SJCRH30 (cell line): ENCODE measurements around the gene MOGAT2. TPM values are rescaled to one million over a fixed set of nuclear protein-coding genes. Genes with fewer than 3 reads are reported as not detected.
A peak's percentile ranks its signal among the peaks of the same experiment; 100 is the strongest.
"Not testable (repeated sequence)": the region's sequence is repeated elsewhere in the genome, so short reads cannot be mapped to it uniquely, and the experiment has no call there.

Experiments used
- DNase-seq, 2 experiments: peaks; one replicate each; pipeline ENCODE4 v3.0.0-alpha.2; 2015 to 2020
- H3K27ac ChIP-seq: fragments of 250-450 bp; sonication (Bioruptor Pico); 2 replicates; pipeline ENCODE4 v1.5.1; 2020; ENCODE audit warnings: mild to moderate bottlenecking, moderate library complexity
- H3K27me3 ChIP-seq: fragments of 250-450 bp; sonication (Bioruptor Pico); 2 replicates; pipeline ENCODE4 v1.5.1; 2020; ENCODE audit warnings: mild to moderate bottlenecking, moderate library complexity
- H3K36me3 ChIP-seq: fragments of 250-450 bp; sonication (Bioruptor Pico); 2 replicates; pipeline ENCODE4 v1.5.1; 2020; ENCODE audit warnings: mild to moderate bottlenecking, moderate library complexity
- H3K4me1 ChIP-seq: fragments of 250-450 bp; sonication (Bioruptor Pico); 2 replicates; pipeline ENCODE4 v1.5.1; 2020; ENCODE audit warnings: mild to moderate bottlenecking, moderate library complexity
- H3K4me3 ChIP-seq: fragments of 250-450 bp; sonication (Bioruptor Pico); 2 replicates; pipeline ENCODE4 v1.5.1; 2020; ENCODE audit warnings: mild to moderate bottlenecking, moderate library complexity
- H3K9me3 ChIP-seq: fragments of 250-450 bp; sonication (Bioruptor Pico); replicated peaks from 2 replicates; pipeline ENCODE4 v1.5.1; 2020; ENCODE audit warnings: mild to moderate bottlenecking, moderate library complexity
- total RNA-seq: library from RNA; depleted of rRNA; stranded (reverse); fragments of >200 nt; shearing (Covaris generic); gene quantifications from 2 replicates; pipeline ENCODE4 v1.2.3, GENCODE V29; 2014

Gene MOGAT2
- total RNA-seq, 1 experiment from 2014 or later: not detected

DNA sequence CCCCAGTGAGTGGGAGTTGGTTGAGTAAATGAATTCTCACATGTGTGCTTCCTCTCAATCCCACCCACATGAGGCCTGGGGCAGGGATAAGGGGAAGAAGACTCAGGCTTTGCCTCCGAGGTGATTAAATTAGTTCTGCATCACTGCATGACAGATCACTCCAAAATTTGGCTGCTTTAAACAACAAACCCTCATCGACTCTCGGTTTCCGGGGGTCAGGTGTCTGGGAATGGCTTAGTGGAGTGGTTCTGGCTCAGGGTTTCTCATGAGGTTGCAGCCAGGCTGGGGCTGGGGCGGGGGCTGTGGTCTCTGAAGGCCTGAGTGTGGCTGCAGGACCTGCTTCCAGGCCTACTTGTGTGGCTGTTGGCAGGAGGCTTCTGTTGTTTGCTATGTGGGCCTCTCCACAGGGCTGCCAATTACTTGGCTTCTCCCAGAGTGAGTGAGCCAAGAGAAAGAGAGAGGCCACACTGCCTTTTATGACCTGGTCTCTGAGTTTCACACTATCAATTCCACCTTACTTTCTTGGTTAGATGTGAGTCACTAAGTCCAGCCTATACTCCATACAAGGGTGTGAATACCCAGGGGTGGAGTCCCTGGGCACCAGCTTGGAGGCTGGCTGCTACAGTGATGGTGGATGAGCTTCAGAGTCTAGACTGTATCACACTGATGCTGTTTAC lies 15.9 kb downstream of the MOGAT2 start:
- Histone ChIP-seq H3K27me3 (no peaks in the 10 kb centered on the region), H3K9me3 (no peaks in the 10 kb centered on the region), H3K36me3 (no peaks in the 10 kb centered on the region), H3K27ac (peak overlapping the region; percentile 89), H3K4me1 (peaks cover 29% of the 10 kb centered on the region), H3K4me3 (no peak overlapping the region)
- peak; percentile 90 to 95 for DNase-seq

DNA sequence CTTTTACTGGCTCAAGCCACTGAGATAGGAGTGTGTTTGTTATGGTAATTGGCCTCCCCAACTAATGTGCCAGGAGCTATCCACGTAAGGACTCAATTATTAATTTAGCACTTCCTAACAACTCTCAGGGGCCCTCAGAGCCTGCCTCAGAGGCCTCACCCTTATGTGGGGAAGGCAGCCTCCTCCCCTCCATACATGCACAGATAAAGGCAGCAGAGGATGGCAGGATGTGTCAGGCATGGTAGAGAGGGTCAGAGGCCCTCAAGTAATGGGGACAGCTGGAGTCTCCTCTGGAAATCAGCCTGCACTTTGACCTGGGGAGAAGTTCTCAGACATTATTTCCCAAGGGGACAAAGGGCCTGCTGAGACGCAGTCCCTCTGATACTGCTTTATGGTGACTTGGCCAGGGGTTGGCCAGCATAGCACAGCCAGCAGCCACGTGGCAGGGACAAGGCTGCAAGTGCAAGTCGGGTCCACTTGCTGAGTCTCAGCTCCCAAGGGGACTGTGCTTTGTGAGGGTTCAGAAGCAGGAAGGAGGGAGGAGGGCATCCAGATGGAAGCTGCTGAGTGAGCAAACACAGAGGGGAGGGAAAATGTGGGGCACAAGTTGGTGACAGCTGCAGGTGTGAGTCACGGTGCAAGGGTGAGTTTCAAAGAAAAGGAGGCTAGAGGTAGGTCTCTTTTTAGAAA lies 17.0 kb downstream of the MOGAT2 start:
- Histone ChIP-seq H3K36me3 (no peaks in the 10 kb centered on the region), H3K27ac (peak overlapping the region; percentile 89), H3K4me1 (peaks cover 33% of the 10 kb centered on the region), H3K4me3 (no peak overlapping the region), H3K27me3 (no peaks in the 10 kb centered on the region), H3K9me3 (no peaks in the 10 kb centered on the region)
- peak; percentile 58 to 74 for DNase-seq

DNA sequence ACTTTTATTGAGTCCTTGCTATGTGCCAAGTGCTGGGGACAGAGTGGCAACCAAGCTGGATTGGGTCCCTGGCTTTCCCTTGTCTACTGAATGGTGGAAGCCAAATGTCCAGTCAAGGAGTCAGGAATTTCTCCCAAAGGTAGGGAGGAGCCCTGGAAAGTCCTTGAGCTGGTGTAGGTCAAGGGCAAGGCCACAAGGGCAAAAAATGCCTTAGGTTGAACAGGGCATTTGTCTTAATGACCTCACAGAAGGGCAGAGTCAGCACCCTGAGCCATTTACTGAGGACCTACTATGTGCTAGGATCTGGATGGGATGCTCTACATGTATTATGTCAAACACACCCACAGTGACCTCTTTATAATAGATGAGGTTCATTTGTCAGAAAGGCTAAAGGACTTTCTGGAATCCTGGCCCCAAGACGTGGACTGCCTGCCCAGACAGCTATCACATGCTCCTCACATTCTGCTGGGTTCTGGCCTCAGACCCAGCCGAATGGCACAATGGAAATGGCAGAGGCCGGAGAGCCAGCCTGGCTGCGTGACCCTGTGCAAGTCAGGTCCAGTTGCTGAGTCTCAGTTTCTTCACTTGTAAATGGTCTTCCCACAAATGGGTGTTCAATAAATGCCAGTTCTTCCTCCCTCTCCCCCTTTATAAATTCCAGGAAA lies 17.7 kb downstream of the MOGAT2 start:
- H3K4me1 ChIP-seq: peaks cover 40% of the 10 kb centered on the region
- no peak for DNase-seq
- H3K4me3 ChIP-seq: no peak overlapping the region
- peak overlapping the region; percentile 89 for H3K27ac ChIP-seq
- H3K27me3 ChIP-seq: no peaks in the 10 kb centered on the region
- H3K9me3 ChIP-seq: no peaks in the 10 kb centered on the region
- H3K36me3 ChIP-seq: no peaks in the 10 kb centered on the region

DNA sequence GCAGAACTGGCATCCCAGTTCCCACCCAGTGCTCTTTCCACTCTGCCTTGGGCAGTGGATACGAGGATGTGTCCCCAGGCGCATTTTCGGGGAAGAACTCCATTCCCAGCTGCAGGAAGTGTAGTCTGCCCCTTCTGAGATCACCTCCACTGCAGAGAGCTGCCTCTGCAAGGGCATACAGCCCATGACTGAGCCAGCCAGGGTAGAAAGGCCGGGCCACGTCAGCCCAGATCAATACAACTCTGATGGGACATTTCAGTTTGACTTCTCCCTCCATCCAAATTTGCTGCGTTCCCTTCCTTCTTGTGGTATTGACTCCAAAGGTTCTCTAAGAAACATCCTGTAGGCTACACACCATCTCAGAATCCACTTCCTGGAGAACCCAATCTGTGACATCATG lies 19.7 kb downstream of the MOGAT2 start:
- Histone ChIP-seq H3K9me3 (no peaks in the 10 kb centered on the region), H3K4me1 (peaks cover 48% of the 10 kb centered on the region), H3K27me3 (no peaks in the 10 kb centered on the region), H3K4me3 (no peak overlapping the region), H3K27ac (no peak overlapping the region), H3K36me3 (no peaks in the 10 kb centered on the region)
- DNase-seq: no peak

DNA sequence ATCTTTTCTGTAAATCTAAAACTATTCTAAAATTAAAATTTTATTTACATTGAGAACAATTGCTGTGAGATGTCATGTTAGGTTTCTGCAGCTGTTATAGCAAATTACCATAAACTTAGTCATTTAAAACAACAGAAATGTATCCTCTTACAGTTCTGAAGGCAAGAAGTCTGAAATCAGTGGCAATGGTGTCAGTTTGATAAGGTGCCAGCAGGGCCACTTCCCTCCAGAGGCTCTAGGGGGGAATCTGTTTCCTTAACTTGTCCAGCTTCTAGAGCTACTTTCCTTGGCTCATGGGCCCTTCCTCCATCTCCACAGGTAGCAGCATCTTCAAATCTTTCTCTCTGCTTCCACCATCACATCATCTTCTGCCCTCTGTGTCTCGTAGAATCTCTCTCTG lies 23.0 kb downstream of the MOGAT2 start:
- Histone ChIP-seq H3K27ac (peak overlapping the region; percentile 63), H3K4me3 (no peak overlapping the region), H3K9me3 (no peaks in the 10 kb centered on the region), H3K4me1 (peaks cover 19% of the 10 kb centered on the region), H3K36me3 (no peaks in the 10 kb centered on the region), H3K27me3 (no peaks in the 10 kb centered on the region)
- peak; percentile 29 to 58 for DNase-seq

DNA sequence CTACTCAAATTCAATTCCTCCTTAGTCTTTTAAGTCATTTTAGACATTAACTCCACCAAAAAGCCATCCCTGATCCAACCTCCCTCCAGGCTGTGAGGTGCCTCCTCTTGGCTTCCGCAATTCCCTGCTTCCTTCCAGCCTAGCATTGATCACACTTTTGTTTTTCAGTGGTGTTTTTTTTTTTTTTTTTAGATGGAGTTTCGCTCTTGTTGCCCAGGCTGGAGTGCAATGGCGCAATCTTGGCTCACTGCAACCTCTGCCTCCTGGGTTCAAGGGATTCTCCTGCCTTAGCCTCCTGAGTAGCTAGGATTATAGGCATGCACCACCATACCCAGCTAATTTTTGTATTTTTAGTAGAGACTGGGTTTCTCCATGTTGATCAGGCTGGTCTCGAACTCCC lies 25.5 kb downstream of the MOGAT2 start:
- not testable (repeated sequence) for H3K36me3 ChIP-seq, H3K4me3 ChIP-seq, DNase-seq, H3K27ac ChIP-seq, H3K9me3 ChIP-seq, H3K27me3 ChIP-seq
- peaks cover 19% of the 10 kb centered on the region for H3K4me1 ChIP-seq

DNA sequence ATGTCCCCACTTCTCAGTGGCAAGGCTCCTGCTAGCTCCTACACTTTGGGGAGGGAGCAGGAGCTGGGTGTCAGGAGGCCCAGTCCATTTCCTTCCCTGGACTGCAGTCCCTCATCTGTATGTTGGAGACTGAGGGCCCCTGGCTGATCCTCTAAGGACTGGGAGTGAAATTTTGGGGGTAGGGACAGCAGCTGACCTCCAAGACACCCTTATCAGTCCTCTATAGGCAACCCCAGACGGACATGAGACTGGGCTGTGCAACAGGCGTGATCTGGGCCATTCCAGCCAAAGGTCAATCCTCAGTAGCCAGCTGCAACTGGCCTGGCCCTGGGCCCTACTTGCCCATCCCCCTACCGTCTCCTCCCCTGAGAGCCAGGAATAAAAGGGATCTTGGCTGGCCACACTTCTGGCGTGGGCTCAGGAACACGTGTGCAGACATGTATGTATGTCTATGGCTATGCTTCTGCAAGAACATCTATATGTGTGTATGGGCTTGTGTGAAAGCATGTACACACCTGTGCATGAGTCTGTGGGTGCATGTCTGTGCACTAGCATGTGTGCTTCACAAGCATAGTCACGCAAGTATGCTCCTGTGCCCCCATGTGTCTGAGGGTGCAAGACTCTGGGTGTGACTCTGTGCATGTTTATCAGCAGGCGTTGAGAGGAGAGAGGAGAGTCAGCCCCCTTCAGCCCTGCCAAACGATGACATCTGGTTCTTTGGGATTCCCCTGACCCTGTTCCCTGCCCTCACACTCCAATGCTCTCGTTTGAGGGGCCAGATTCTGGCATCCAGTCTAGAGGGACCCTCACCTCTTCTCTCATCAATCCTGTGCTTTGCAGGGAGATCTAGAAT lies 26.3 kb downstream of the MOGAT2 start:
- Histone ChIP-seq H3K4me1 (peaks cover 19% of the 10 kb centered on the region), H3K27ac (no peak overlapping the region), H3K4me3 (no peak overlapping the region), H3K36me3 (no peaks in the 10 kb centered on the region), H3K9me3 (no peaks in the 10 kb centered on the region), H3K27me3 (no peaks in the 10 kb centered on the region)
- no peak for DNase-seq

DNA sequence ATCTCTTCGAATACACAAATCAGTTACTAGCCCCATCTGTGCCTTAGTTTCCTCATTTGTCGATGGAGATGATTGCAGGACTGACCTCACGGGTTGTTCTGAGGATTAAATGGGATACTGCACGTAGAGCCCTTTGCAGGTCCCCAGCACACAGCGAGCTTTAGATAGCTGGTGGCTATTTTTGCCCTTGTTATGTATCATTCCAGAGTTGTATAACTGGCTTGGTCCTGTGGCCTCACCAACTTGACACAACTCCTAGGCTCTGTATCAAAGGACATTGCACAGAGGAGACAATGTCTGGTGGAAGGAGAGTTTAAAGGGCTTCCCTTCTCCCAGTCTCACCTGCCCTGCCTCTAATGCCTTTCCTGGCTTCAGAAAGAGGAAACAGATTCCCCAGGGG lies 28.2 kb downstream of the MOGAT2 start:
- DNase-seq: no peak
- Histone ChIP-seq H3K4me1 (peaks cover 3% of the 10 kb centered on the region), H3K36me3 (no peaks in the 10 kb centered on the region), H3K9me3 (no peaks in the 10 kb centered on the region), H3K27me3 (no peaks in the 10 kb centered on the region), H3K4me3 (no peak overlapping the region), H3K27ac (no peak overlapping the region)

DNA sequence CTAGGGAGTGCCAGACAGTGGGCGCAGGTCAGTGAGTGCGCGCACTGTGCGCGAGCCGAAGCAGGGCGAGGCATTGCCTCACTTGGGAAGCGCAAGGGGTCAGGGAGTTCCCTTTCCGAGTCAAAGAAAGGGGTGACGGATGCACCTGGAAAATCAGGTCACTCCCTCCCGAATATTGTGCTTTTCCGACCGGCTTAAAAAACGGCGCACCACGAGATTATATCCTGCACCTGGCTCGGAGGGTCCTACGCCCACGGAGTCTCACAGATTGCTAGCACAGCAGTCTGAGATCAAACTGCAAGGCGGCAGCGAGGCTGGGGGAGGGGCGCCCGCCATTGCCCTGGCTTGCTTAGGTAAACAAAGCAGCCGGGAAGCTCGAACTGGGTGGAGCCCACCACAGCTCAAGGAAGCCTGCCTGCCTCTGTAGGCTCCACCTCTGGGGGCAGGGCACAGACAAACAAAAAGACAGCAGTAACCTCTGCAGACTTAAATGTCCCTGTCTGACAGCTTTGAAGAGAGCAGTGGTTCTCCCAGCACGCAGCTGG lies 31.2 kb downstream of the MOGAT2 start:
- not testable (repeated sequence) for H3K27ac ChIP-seq, H3K9me3 ChIP-seq, H3K27me3 ChIP-seq, H3K4me1 ChIP-seq, DNase-seq, H3K36me3 ChIP-seq
- peak overlapping the region; percentile 7; the same call in 1 of the 2 replicates for H3K4me3 ChIP-seq

DNA sequence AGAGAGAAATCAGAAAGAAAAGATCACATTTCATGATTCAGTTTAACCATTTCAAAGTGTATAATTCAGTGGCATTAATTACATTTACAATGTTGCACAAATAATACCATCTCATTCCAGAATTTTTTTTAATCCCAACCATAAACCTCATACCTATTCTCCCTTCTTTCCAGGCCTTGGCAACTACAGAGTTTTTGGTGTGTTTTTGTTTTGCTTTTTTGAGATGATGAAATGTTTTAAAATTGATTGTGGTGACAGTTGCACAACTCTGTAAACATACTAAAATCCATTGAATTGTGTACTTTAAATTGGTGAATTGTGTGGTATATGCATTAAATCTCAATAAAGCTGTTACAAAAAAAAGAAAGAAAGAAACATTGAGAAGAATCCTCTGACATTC lies 37.3 kb downstream of the MOGAT2 start:
- H3K4me1 ChIP-seq, H3K27ac ChIP-seq: not testable (repeated sequence)

DNA sequence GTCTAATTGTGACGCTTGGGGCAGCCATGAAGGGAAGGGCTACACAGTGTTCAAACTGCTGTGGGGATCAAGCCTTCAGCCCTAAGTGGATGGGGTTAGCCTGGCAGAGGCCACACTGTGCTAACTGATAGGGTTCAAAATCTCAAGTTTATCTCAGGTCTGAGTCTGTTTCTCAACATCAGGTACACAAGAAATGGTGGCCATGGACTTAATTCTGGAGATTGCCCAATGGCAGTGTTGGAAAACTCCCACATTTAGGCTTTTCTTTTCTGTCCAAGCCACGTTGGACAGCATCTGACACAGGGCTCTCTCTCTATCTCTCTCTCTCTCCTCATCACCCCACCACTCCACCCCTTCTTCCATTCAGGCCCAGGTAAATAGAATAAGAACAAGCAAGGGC lies 40.0 kb downstream of the MOGAT2 start:
- DNase-seq: no peak
- H3K4me1 ChIP-seq: no peaks in the 10 kb centered on the region
- H3K27ac ChIP-seq: no peak overlapping the region
- H3K9me3 ChIP-seq: no peaks in the 10 kb centered on the region
- H3K27me3 ChIP-seq: no peaks in the 10 kb centered on the region
- no peak overlapping the region for H3K4me3 ChIP-seq
- no peaks in the 10 kb centered on the region for H3K36me3 ChIP-seq

More for the DNA sequence above, 37.3 kb downstream of the MOGAT2 start:
- H3K9me3 ChIP-seq, DNase-seq, H3K36me3 ChIP-seq, H3K27me3 ChIP-seq, H3K4me3 ChIP-seq: not testable (repeated sequence)

DNA sequence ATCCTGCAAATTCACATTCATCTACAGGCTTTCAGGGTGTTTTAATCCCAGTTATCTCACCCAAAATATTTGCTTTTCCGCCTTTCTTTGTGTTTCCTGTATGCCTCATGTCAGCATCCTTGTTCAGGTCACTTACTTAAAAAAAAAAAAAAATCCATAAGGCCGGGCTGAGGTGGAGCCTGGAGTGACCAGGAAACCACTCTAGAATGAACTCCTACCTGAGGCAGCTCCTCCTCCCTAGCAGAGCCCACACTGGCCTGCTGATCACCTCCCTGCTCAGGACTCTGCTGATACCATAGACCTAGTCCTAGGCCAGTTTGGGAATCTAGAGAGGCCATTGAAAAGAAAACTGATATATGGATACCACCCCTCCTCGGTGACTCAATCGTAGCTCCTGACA lies 42.2 kb downstream of the MOGAT2 start:
- no peaks in the 10 kb centered on the region for H3K27me3 ChIP-seq
- DNase-seq: no peak
- no peaks in the 10 kb centered on the region for H3K36me3 ChIP-seq
- no peaks in the 10 kb centered on the region for H3K4me1 ChIP-seq
- H3K27ac ChIP-seq: no peak overlapping the region
- no peaks in the 10 kb centered on the region for H3K9me3 ChIP-seq
- no peak overlapping the region for H3K4me3 ChIP-seq

DNA sequence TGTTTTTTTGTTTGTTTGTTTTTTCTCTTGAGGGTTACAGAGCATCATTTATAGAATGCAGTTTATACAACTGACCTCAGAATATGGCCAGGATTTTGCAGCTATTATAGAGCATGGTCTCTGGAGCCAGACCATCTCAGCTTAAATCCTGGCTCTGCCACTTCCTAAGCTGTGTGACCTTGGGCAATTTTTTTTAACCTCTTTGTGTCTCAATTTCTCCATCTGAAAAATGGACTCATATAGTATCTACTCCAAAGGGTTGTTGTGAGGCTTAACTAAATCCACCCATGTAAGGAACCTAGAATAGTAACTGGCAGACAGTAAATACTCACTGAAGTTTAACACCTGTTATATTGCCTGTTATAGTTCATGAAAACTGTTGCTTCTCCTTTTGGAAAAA lies 42.6 kb downstream of the MOGAT2 start:
- H3K9me3 ChIP-seq: no peaks in the 10 kb centered on the region
- no peak for DNase-seq
- H3K27ac ChIP-seq: no peak overlapping the region
- H3K4me1 ChIP-seq: no peaks in the 10 kb centered on the region
- H3K4me3 ChIP-seq: no peak overlapping the region
- no peaks in the 10 kb centered on the region for H3K27me3 ChIP-seq
- no peaks in the 10 kb centered on the region for H3K36me3 ChIP-seq

DNA sequence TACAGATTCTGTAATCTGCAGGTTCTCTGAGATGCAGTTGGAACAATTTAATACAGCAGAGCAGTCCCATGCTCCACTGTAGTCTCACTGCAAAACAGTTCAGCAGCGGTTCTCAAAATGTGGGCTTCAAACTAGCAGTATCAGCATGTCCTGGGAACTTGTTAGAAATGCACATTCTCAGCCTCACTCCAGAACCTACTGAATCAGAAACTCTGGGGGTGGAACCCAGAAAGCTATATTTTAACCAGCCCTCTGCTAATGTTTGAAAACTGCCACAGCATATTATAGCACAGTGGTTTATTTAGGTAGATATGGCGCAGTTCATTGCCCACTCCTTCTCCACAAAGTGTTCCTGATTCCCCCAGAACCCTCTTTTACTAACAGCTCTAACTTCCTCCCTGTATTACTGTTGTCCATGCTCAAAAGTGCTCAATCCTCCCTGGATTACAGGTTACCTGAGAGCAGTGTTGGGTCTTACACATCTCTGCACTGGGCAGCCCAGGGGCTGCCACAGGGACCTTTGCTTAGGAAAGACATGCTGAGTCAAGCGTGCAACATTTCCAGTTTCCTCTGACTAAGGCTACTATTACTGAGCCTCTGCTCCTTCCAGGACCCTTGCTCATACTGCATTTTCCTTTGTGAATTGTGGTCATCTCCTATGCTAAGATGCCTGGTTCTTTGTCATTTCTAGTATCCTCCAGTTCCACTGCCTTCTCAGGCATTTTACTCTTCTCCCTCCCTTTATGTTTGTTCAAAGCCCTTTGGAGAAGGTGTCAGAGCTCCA lies 43.3 kb downstream of the MOGAT2 start:
- no peak for DNase-seq
- Histone ChIP-seq H3K36me3 (no peaks in the 10 kb centered on the region), H3K27ac (no peak overlapping the region), H3K4me3 (no peak overlapping the region), H3K27me3 (no peaks in the 10 kb centered on the region), H3K9me3 (no peaks in the 10 kb centered on the region), H3K4me1 (no peaks in the 10 kb centered on the region)
